GM18520 (cell line): ENCODE data around the gene UQCRHL.

Experiments
- ATAC-seq: cut with Tn5 transposase; IDR thresholded peaks from one replicate; pipeline ENCODE4 v1.9.1; 2021; ENCODE audit not compliant: unreplicated experiment

UQCRHL gene

DNA sequence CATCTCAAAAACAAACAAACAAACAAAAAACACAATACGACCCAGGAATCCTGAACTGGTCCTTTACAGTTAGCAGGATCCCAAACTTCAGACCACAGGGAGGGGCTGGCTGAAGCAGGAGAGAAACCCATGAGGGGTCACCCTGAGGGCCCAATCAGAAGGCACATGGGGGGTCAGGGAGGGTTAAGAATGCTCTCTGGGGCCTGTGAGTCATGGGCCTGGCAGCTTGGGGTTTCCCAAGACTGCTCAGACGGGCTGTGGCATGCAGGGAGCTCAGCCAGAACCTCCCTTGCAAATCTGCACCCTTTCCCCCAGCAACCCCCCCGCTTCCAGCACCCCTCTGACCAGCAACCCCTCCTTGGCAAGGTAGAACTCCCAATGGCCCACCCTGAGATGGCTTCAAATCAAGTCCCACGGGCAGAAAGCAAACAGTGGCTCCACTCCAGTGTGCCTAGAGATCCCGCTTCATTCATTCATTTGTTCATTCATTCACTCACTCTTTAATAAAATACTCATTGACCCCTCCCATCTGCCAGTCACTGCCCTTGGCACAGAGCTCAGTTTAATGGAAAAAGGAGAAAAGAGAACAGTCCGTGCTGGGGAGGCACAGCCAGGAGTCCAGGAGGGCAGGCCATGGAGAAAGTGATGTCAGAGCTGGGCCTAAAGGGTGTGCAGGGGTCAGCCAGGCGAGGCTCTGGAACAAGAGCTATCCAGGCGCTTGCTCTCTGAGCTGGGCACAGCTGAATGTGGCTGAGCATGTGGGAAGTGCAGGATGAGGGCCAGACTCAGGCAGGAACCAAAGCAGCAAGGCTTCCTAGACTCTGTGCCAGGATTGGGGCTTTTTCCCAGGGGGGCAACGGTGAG lies 8.2 kb downstream of the UQCRHL start:
- no peak for ATAC-seq

DNA sequence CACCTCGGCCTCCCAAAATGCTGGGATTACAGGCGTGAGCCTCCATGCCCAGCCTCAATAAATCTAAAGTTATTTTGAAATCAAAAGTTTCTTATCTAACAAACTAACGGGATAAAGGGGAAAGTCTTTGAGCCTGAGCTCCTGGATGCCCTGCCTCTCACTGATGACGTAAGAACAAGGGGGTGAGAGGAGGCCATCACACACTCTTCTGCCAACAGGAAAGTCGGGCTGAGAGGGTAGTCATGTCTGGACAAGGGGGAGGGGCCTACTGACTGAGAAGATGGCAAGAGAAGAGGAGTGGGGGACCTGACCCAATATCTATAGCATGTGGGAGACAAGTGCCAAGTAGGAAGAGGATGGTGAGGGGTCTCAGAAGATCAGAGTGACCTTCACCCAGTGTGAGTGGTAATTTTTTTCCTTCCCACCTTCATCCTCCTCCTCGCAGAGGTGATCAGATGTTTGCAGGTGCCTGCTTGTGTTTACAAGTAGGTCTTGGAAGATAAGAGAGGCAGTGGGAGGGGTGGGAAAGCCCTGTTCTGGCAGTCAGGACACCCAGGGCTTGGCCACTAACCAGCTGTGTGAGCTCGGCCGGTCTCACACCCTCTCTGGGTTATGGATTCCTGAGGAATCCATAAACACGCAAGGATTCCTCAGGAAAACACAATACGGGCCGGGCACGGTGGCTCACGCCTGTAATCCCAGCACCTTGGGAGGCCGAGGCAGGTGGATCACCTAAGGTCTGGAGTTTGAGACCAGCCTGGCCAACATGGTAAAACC lies 9.6 kb downstream of the UQCRHL start:
- no peak for ATAC-seq

DNA sequence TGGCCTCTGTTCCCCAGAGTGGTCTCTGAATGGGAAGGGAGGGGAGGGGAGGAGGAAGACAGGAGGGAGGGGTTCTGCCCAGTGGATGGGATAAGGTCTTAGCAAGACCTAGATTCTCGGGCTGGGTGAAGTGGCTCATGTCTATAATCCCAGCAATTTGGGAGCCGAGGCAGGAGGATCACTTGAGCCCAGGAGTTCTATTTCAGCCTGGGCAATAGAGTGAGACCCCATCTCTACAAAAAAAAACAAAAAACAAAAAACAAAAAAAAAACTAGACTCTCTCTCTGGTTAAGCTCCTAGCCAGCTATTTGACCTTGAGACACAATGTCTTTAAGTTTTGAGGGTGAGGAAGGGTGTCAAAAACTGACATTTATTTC lies 11.4 kb downstream of the UQCRHL start:
- ATAC-seq: no peak

DNA sequence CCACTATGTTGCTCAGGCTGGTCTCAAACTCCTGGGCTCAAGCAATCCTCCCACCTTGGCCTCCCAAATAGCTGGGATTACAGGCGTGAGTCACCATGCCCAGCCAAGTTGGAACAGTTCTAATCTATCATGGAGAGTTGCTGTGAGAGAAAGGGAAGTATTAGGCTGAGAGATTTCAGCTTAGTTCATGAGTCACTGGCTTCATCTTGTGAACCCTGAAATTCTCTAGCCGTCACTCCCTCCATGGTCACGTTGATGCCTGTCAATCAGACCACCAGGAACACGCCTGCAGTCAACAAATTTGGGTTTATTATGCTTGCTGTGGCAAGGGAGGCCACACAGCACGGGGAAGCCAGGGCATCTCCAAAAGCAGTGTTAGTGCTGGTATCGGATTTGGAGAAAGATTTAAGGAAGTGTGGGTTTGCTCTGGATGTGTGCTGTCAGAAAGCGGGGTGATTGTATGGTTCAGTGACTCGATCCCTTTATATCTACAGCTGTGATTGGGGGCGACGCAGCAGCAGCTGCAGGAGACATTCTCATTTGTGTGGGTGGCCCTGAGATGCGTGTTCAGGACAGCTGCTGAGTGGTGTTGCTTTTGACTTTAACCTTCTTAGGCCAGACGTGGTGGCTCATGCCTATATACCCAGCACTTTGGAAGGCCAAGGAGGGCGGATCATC lies 18.7 kb downstream of the UQCRHL start:
- ATAC-seq: no peak

DNA sequence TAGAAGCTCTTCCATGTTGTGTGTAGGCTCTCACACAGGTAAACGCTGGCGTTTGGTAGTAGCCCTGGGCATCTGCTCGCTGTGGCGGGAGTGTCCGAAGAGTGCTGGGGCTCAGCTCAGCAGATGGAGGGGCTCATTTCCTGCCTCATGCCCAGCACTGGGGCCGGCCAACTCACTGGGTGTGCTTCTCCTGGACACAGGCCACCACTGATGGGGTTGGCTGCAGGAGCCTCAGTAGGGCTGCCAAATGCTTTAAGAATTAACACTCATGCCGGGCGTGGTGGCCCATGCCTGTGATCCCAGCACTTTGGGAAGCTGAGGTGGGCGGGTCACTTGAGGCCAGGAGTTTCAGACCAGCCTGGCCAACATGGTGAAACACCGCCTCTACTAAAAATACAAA lies 20.9 kb downstream of the UQCRHL start:
- no peak for ATAC-seq

DNA sequence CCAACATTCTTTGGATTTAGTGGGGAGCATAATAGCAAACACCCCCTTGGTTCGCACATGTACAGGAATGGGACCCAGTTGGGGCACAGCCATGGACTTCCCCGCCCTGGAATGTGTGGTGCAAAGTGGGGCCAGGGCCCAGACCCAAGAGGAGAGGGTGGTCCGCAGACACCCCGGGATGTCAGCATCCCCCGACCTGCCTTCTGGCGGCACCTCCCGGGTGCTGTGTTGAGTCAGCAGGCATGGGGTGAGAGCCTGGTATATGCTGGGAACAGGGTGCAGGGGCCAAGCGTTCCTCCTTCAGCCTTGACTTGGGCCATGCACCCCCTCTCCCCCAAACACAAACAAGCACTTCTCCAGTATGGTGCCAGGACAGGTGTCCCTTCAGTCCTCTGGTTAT lies 21.8 kb downstream of the UQCRHL start:
- no peak for ATAC-seq

DNA sequence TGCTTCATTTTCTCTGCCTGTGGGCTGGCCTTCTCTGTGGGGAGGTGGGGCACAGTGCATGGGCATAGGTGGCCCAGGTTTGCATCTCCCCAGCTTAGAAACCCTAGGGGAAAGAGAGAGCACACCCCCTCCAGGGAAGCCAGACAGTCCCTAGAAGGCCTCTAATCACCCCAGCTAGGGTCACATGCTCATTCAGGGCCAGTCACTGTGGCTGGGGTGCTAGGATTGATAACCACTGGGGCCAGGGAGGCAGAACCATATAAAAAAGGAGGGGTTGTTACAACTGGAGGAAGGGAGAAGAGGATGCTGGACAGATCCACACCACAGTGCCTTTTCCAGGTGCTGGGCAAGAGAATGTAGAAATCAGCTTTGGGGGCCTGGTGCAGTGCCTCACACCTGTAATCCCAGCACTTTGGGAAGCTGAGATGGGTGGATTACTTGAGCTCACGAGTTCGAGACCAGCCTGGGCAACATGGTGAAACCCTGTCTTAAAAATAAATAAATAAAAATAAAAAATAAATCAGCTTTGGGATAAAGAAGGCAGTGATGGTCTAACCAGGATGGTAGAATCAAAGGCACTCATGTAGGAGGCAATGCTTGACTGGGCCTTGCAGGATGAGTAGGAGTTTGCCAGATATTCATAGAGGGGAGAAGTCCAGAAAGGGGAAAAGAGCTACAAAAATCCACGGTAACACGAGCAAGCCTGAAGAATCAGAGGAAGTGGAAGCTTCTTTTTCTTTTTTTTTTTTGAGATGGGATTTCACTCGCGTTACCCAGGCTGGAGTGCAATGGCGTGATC lies 29.3 kb downstream of the UQCRHL start:
- no peak for ATAC-seq

DNA sequence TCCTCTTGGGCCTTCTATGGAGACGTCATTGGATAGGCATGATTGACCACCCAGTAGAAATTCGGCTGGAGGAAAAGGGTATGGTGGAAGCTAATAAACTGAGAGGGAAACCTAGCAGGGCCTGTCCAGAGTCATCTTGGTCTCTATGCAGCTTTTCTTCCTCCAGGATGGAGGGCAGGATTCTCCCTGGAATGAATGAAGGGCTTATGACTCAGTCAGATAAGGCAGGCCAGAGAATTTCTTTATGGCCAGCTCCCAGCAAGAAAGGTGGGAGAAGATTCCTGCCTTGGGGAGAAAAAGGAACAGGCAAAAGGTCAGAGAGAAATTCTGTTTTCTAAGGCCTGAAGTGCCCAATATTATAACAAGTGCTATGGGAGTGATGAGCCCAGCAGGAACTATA lies 31.7 kb downstream of the UQCRHL start:
- ATAC-seq: no peak

DNA sequence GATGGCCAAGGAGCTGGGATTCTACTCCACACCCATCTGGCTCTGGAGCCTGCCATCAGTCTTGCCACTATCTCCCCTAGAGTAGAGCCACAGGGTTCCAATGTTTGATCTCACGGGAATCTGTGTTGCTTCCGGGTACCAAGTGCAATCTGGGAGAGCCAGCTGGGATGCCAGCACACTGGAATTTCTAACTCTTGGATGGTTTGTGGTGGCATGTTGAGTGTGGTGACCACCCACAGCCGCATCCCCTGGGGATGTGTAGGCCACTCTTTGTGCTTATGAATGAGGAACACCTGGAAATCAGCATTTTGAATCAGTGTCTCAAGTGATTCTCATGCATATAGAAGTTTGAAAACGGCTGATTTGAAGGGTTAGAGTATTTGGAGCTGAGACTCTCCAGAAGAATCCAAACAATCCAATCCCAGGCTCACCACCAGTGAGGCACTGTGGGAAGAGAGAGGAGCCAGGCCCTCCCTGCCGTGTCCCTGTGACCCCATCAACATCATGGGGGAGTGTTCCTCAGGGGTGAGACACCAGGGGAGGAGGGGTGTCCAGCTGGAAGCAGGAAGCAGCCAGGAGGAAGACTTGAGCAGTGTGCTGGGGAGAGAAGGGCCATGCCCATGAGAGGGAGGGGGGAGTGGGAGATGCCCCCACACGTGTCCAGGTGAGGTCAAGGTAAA lies 35.5 kb downstream of the UQCRHL start:
- no peak for ATAC-seq

DNA sequence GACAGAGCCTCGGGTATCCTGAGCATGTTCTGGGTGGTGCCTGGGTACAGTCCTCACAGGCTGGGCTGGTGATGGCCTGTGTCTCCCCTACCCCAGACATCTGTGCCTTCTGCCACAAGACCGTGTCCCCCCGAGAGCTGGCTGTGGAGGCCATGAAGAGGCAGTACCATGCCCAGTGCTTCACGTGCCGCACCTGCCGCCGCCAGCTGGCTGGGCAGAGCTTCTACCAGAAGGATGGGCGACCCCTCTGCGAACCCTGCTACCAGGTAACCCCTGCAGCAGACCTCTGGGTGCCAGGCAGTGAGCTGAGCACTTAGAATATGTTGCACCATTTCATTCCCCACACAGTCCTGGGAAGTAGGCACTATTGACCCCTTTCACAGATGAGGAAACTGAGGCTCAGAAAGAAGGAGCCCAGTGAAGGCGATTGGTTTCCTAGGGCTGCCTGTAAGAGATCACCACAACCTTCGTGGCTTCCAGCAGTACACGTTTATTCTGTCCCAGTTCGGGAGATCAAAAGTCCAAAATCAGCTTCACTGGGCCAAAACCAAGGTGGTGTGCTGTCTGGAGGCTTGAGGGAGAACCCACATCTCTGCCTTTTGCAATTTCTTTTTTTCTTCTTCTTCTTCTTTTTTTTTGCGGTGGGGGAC lies 37.0 kb downstream of the UQCRHL start:
- no peak for ATAC-seq

DNA sequence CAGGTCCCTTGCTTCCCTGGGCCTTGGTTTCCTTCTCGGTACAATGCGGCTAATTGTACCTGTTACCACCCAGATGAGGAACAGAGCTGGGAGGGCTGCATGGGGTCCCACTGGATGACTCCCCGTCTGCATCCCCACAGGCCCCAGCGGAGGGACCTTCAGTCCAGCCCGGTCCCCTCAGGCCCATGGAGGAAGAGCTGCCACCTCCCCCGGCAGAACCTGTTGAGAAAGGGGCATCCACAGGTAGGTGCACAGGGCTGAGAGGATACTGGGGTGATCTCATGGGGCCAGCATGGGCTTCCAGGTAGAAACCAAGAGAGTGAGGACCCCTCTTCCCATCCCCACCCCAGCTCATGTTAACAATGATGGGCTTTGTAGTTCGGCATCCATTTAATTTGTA lies 39.1 kb downstream of the UQCRHL start:
- no peak for ATAC-seq

DNA sequence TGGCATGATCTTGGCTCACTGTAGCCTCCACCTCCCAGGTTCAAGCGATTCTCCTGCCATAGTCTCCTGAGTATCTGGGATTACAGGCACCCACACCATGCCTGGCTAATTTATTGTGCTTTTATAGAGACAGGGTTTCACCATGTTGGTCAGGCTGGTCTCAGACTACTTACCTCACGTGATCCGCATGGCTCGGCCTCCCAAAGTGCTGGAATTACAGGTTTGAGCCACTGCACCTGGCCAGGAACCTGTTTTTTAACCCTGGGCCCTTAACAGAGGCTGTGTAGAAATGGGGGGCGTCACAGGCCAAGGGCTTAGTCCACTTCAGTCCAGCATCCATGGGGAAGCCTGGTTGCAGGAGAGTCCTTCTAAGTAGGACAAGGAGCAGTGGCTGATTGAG lies 39.5 kb downstream of the UQCRHL start:
- no peak for ATAC-seq

DNA sequence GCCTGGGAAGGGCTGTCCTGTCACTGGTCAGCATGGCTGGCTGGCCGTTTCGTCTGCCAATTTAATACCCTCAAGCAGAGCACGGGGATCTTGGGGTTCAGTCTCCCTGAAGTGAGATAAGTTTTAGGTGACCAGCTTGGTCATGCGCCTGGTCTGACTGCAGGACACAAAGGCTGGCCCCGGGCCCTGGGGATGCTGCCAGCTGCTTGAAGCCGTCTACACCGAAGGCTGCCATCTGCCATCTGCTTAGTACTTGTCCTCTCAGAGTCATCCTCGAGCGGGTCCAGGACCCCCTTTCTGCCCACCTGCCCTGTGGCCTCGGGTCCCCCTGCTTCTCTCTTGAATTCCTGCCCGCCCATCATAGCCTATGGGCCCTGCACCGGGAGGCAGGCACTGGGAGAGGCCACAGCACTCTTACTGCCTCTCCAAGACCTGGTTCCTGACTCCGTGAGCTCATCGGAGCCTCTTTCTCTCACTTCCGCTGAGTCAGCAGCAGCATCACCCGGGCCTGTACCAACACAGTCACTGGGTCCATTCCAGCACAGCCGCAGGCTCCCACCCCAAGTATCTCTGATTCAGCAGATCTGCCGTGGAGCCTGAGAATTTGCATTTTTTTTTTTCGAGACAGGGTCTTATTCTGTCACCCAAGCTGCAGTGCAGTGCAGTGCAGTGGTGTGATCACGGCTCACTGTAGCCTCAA lies 41.8 kb downstream of the UQCRHL start:
- no peak for ATAC-seq

DNA sequence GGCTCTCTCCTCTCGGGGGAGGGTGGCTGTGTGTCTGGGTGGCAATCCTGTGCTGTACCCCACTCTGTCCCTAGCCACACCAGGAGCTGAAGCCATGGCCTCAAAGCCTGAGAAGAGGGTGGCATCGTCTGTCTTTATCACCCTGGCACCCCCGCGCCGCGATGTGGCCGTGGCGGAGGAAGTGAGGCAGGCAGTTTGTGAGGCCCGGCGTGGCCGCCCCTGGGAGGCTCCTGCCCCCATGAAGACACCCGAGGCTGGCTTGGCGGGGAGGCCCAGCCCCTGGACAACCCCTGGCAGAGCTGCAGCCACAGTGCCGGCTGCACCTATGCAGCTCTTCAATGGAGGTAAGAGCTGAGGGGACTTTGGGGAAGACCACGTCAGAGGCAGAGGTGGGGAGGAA lies 42.6 kb downstream of the UQCRHL start:
- no peak for ATAC-seq

DNA sequence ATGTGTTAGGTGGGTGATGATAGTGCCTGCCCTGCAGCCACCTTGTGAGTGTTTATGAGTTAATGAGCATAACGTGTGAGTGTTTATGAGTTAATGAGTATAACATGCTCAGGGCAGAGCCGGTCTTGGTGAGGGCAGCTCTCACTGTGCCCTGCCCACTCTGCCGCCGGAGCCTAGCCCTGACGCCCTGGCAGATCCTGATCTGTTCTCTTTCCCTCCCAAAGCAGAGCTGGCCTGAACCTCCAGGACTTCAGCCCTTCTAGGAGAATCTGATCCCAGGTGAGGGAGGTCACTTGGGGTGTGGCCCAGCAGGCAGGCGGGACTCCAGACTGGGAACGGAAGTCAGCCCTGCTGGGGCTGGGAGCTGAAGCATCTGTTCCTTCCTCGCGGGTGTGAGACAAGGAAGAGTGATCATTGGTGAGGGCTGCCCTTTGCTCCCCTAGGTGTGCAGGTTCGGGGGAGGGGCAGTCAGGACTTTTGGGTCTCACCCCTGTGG lies 43.1 kb downstream of the UQCRHL start:
- no peak for ATAC-seq

DNA sequence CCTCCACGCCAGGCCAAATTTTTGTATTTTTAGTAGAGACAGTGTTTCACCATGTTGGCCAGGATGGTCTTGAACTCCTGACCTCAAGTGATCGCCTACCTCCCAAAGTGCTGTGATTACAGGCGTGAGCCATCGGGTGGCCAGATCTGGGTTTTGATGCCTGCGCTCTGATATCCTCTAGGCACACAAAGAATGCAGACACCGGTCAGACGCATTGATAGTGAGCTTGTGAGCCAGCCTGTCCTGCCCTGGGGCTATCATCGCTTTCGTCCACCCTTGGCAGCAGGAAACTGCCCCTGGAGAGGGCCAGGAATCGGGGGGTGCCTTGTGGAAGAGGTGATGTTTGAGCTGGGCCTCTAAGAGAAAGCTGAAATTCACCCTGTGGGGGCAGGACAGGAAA lies 44.9 kb downstream of the UQCRHL start:
- ATAC-seq: no peak

DNA sequence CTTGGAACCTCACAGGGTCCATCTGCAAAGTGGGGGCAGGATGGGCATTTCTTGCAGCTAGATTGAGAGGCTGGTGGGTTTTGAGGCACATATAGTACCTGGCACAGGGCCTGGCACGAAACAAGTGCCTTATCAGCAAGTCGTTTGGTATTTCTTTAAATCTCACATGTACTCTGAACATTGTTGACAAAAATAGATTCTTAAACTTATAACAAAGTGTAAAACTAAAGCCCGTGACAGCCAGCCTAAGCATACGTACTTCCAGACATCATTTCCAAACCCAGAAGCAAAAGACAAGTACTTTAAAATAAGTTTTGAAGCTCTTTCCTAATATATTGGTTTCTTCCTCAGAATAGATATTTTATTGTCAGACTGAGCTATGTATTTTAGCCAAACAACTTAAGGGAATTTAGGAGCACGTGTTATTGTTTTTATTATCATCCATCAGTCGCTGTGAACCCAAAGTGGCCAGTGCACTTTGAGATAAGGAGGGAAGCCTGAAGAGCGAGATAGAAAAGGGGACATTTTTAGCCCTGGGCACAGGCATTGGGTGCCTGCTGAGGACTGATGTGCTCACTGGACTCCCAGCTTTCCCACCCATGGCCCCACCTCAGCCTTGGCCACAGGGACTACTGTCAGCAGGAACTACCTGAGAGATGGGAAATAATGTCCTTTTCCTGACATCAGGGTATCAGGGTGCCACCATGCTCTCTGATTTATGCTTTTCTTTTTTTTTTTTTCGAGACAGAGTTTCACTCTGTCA lies 45.9 kb downstream of the UQCRHL start:
- ATAC-seq: no peak

DNA sequence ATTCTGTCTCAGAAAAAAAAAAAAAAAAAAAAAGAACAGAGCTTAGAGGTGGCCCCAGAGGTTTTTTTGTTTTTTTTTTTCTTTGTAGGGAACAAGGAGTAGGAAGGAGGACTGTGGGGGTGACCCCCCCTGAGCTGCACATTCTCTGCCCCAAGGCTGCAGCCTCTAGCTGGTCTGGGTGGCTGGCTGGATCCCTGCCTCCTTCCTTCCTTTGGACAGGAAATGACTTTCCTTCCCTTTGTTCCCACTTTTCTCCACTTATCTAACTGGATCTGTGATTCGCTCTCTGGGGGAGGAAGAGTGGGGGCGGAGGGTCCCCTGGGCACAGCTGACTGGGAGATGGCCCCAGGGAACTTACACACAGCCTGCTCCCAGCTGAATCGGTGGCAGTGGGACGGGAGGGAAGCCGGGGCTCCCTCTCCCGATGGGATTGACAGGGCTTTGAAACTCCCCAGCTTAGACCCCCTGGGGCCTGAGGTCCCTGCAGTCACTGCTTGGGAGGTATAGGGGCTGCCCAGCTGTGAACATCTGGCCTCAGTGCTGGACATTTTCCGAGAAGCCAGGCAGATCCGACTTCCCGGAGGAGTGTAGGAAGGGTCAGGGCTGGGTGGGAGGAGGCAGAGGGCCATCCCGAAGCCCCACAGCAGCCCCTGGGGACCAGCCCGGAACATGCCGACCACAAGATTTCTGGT lies 46.8 kb downstream of the UQCRHL start:
- ATAC-seq: no peak
